SH-SY5Y (cell line): ENCODE results near the gene SELL.

Source experiments
- GATA2 ChIP-seq: IDR thresholded peaks from 2 replicates; pipeline ENCODE4 v1.6.1; 2011; ENCODE audit warnings: mild to moderate bottlenecking, low read depth, low read length
- GATA3 ChIP-seq: IDR thresholded peaks from 2 replicates; pipeline ENCODE4 v1.6.1; 2011; ENCODE audit warnings: low read depth, mild to moderate bottlenecking, low read length, moderate library complexity

The SELL gene

DNA sequence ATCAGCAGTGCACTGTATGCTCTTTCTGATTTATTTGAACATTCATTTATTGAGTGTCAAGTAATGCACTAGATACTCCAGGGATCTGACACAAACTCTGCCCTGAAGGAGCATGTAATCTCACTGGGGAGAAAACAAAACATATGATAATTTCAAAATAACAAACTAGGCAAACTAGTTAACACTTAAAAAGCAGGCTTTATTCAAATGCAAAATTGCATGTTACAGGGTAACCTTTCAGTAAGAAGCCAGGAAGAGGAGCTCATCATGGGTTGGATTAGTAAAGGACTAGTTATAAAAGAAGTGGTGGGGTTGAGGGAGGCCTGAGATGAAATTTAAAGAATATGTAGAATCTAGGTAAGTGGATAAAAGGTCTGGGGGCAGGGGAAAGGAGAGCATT lies 20.9 kb downstream of the SELL start:
- TF ChIP-seq GATA3: no peak
- TF ChIP-seq GATA2: no peak

- TF ChIP-seq GATA3 (no peak), GATA2 (no peak)
Observed at GRCh38 chr1:169689395-169689794, 22.0 kb downstream of the SELL start.

DNA sequence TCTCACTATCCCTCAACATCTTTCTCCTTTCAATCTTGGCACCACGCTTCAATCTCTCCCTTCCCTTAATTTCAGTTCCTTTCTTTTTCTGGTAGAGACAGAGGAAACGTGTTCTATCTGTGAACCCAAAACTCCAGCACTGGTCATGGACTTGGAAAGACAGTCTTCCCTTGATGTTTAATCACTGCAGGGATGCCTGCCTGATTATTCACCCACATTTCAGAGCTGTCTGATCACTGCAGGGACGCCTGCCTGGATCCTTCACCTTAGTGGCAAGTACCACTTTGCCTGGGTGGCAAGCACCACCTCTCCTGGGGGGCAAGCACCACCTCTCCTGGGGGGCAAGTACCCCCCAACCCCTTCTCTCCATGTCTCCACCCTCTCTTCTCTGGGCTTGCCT lies 27.8 kb downstream of the SELL start:
- TF ChIP-seq GATA3: no peak
- no peak for TF ChIP-seq GATA2

GRCh38 chr1:169682071-169682470 lies 29.3 kb downstream of the SELL start:
- TF ChIP-seq GATA3: no peak
- TF ChIP-seq GATA2: no peak

GRCh38 chr1:169681140-169681539 lies 30.3 kb downstream of the SELL start:
- no peak for TF ChIP-seq GATA2
- no peak for TF ChIP-seq GATA3

DNA sequence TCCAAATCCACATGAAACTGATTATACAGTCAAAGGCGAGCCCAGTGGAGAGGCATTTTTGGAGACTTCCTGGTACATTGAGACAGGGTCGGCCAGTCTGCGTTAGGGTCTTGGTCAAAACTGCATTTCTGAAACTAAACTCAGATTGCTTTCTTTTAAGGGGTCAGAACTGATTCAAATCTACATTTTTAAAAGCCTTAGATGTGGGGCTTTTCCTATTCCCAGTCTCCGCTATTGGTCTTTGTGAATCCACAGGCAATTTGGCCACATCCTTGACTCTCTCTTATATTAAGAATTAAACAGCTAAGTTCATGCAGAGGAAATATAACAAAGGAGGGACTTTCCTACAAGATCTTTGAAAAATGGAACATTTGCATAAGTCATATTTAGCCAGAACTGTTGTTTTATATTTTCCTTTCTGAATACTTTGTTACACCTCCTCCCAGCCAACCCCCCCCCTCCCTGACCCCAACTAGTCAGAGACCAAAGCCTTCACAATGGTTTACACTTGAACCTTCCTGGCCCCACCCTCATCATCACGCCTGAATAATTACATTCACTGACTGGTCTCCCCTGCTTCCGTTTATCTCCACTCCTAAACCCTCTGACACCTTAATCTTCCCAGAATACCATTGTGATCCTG lies 30.9 kb downstream of the SELL start:
- TF ChIP-seq GATA2 (no peak), GATA3 (no peak)

GRCh38 chr1:169679692-169680091 lies 31.7 kb downstream of the SELL start:
- no peak for TF ChIP-seq GATA3
- no peak for TF ChIP-seq GATA2

- no peak for TF ChIP-seq GATA3
- TF ChIP-seq GATA2: no peak
Observed at GRCh38 chr1:169676001-169676400, 35.4 kb downstream of the SELL start.

- TF ChIP-seq GATA2 (no peak), GATA3 (no peak)
Observed at GRCh38 chr1:169670836-169671235, 40.6 kb downstream of the SELL start.

DNA sequence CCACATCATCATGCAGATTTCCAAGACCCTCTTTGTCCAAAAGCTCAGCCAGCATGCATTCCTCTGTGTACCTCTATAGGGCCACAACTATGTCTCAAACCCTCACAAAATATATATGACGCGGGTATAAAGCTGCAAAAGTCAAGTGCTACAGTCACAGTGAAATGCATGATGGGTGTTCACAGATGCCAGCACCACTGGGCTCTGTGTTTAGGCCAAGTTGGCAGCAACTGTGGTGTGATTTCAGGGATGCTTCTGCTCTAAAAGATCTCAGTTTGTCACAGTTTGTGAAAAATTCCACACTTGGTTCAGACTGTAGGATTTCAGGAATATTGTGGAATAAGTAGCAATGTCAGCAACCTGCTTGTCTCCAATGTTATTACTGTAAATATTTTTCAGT lies 57.5 kb downstream of the SELL start:
- TF ChIP-seq GATA3: no peak
- TF ChIP-seq GATA2: no peak

- TF ChIP-seq GATA3: no peak
- TF ChIP-seq GATA2: no peak
Observed at GRCh38 chr1:169651035-169651434, 60.4 kb downstream of the SELL start.

GRCh38 chr1:169650551-169650950 lies 60.9 kb downstream of the SELL start:
- no peak for TF ChIP-seq GATA2
- TF ChIP-seq GATA3: no peak

- TF ChIP-seq GATA2 (no peak), GATA3 (no peak)
Observed at GRCh38 chr1:169648709-169649108, 62.7 kb downstream of the SELL start.

- no peak for TF ChIP-seq GATA3
- no peak for TF ChIP-seq GATA2
Observed at GRCh38 chr1:169648187-169648586, 63.2 kb downstream of the SELL start.

DNA sequence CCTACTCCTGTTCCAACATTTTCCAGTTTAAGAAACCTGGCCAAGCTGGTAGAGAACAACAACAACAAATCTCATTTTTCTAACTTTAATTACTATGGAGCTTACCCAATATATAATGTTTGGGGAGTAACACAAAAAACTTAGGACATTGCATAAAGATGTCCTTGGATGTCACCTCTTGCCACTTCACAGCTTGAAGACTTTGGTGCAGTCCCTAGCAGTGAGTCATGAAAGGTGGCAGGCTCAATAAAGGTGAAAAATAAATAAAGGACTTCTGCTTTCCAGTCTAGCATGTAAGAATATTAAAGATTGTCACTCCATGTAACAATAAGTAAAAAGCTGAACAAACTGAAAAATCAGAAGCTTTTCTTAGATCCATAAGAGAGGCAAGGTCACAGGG lies 63.9 kb downstream of the SELL start:
- TF ChIP-seq GATA3: no peak
- TF ChIP-seq GATA2: no peak

DNA sequence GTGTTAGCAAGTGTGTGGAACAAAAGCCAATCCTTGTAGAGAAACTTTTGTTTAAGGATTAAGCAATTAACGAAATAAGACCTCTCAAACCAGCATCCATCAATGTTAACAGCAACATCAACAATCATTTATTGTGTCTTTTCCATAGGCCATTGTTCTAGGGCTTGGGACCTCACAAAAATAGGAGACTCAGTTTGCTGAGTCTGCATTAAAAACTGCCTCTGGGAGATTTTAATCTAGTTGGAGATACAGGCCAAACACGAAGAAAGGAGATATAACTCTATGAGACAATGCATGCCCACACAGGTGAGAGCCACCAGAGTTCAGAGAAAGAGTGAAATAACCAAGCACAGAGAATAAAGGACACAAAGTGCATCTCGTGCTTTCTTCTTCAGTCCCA lies 67.1 kb downstream of the SELL start:
- TF ChIP-seq GATA3 (no peak), GATA2 (no peak)
